ACC112 (cell line): ENCODE measurements around the gene TFF3.

Source experiments
- H2AFZ ChIP-seq: fragments of 200-600 bp; sonication (generic); one replicate; pipeline ENCODE4 v1.6.0; 2017; ENCODE audit warnings: antibody characterized with exemption, low read length; ENCODE audit not compliant: unreplicated experiment
- H3K27ac ChIP-seq: fragments of 200-600 bp; sonication (generic); 2 replicates; pipeline ENCODE4 v1.5.1; 2014; ENCODE audit warnings: low read depth, mild to moderate bottlenecking, antibody characterized with exemption, low read length, moderate library complexity
- H3K27me3 ChIP-seq: fragments of 200-600 bp; sonication (generic); 2 replicates; pipeline ENCODE4 v1.6.1; 2014; ENCODE audit warnings: mild to moderate bottlenecking, antibody characterized with exemption, low read length, moderate library complexity, mixed read lengths; ENCODE audit not compliant: insufficient read depth
- H3K36me3 ChIP-seq: fragments of 200-600 bp; sonication (generic); 2 replicates; pipeline ENCODE4 v1.6.1; 2016; ENCODE audit warnings: mild to moderate bottlenecking, antibody characterized with exemption, low read length, moderate library complexity, mixed read lengths; ENCODE audit not compliant: insufficient read depth
- H3K4me1 ChIP-seq: fragments of 200-600 bp; sonication (generic); one replicate; pipeline ENCODE4 v1.6.1; 2016; ENCODE audit warnings: low read length, mixed read lengths; ENCODE audit not compliant: insufficient read depth, unreplicated experiment, control insufficient read depth
- H3K4me3 ChIP-seq: fragments of 200-600 bp; sonication (generic); 2 replicates; pipeline ENCODE4 v1.5.1; 2014; ENCODE audit warnings: mild to moderate bottlenecking, low read depth, low read length
- H3K79me2 ChIP-seq: fragments of 200-600 bp; sonication (generic); one replicate; pipeline ENCODE4 v1.6.0; 2016; ENCODE audit warnings: low read length; ENCODE audit not compliant: control insufficient read depth, unreplicated experiment, insufficient read depth

The TFF3 gene

DNA sequence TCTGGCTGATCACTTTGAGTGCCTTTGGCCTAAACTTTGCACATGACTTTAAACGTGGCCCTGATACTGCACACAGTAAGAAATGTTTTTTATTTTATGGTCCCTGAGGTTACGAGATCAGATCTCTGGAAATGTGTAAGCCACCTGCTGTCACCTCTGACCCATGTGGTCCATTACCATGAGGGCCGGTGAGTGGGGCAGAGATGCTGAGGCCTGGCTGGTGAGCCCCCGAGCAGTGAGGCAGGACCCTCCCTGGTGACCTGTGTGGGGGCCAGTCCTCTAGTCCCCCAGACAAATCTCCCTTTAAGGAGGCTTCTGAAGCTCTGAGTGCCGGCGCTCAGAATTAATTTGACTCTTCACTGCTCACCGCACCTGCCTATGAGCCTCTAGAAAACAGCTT, 12.4 kb downstream of the TFF3 start:
- Histone ChIP-seq H3K79me2 (no peaks in the 10 kb centered on the region), H3K27me3 (peaks cover 75% of the 10 kb centered on the region), H3K4me3 (no peak overlapping the region), H3K27ac (no peak overlapping the region), H2AFZ (no peak overlapping the region), H3K36me3 (no peaks in the 10 kb centered on the region), H3K4me1 (no peaks in the 10 kb centered on the region)

DNA sequence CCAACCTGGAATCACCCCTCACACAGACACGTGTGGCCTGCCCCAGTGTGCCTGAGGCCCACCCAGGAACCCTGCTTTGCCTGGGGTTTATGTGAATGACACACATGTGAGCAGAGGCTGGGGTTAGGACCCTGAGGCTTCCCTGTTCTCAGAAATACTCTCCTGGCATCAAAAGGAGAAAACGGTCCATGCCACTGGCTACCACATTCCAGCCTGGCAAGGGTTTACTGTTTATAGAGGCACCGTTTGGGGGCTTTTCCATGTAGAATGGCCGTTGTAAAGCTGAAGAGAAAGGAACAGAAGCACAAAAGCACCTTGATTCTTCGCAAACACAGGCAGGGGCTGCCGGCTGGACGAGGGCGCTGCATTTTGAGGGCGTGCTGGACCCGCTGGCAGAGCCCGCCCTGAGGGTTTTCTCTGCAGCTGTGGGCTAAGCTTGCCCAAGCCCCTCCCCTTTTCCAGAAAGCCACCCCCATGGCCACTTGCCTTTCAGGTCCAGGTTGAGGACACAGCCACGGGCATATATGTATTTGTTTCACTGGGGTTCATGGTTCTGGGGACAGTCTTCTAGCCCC, 13.0 kb downstream of the TFF3 start:
- Histone ChIP-seq H3K27ac (no peak overlapping the region), H3K27me3 (peaks cover 75% of the 10 kb centered on the region), H2AFZ (no peak overlapping the region), H3K36me3 (no peaks in the 10 kb centered on the region), H3K79me2 (no peaks in the 10 kb centered on the region), H3K4me1 (no peaks in the 10 kb centered on the region), H3K4me3 (no peak overlapping the region)

DNA sequence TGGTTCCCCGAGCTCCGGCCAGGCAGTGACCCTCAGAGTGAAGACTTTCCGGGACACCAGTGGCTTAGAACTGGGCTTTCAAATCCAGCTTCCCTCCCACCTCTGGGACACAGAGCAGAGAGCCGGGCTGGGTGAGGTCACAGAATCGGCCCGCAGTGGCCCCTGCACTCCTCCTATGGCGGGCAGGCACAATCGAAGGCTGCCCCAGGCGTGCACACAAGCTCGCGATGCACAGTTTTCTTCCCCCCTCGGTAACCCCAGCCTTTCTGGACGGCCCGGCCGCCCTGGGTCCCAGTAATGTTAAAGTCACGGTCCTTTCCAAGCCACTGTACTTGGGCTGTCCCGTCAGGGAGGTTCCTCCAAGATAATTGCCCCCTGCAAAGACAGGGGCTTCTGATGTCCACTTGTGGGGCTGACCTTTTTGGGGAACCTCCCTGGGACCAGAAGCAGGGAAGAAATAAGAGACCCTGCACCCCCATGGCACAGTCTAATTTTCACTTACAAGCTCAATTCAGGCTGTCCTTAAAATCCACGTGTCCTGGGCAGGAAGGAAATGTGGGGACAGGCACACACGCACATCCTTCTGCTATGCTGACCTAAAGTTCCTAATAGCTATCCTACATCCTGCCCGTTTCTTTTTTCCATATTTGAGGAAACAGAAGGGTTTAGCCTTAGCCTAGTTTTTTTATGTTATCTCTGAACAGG, 13.7 kb downstream of the TFF3 start:
- Histone ChIP-seq H3K27ac (no peak overlapping the region), H3K27me3 (peaks cover 75% of the 10 kb centered on the region), H3K79me2 (no peaks in the 10 kb centered on the region), H3K4me1 (no peaks in the 10 kb centered on the region), H2AFZ (no peak overlapping the region), H3K4me3 (no peak overlapping the region), H3K36me3 (no peaks in the 10 kb centered on the region)

DNA sequence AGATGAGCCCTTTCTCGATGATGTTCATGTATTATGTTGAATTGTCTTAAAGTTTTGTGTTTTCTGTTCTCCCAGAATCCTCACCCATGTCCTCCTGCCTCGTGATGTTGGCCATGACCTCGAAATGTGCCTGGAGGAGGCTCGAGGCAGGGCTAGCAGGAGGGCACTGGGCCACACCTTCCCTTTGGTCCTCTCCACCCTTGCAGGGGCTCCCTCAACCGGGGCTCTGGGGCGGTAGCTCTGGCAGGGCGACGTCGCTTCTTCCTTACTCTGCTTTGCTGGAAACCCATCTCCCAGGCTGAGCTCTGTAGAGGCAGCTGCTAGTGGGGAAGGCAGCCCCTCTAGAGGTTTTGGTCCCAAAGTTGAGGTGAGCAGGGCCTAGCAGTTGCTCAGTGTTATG, 14.3 kb downstream of the TFF3 start:
- Histone ChIP-seq H3K27ac (no peak overlapping the region), H3K4me3 (no peak overlapping the region), H2AFZ (no peak overlapping the region), H3K36me3 (no peaks in the 10 kb centered on the region), H3K79me2 (no peaks in the 10 kb centered on the region), H3K4me1 (no peaks in the 10 kb centered on the region), H3K27me3 (peaks cover 74% of the 10 kb centered on the region)

DNA sequence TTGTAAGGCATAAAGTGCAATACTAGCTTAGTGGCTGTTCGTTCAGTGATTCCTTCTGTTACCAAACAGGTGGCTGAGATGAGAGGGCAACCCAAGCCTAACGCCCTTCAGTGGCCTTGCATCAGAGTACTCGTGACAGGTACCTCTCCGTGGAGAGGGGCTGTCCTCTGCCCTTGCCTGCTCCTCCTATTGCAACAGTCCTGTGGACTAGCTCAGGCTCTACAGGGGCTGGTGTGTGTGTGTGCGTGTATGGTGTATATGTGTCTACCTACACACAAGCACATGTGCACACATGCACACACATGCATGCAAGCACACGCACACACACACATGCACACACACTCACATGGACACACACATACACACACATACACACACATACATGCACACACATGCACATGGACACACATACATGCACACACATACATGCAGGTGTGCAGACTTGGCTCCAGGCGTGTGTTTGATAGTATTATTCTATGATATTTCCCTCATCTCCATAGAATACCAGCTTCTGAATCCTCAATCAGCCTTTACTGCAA, 15.1 kb downstream of the TFF3 start:
- Histone ChIP-seq H3K27me3 (peaks cover 81% of the 10 kb centered on the region), H3K27ac (no peak overlapping the region)

DNA sequence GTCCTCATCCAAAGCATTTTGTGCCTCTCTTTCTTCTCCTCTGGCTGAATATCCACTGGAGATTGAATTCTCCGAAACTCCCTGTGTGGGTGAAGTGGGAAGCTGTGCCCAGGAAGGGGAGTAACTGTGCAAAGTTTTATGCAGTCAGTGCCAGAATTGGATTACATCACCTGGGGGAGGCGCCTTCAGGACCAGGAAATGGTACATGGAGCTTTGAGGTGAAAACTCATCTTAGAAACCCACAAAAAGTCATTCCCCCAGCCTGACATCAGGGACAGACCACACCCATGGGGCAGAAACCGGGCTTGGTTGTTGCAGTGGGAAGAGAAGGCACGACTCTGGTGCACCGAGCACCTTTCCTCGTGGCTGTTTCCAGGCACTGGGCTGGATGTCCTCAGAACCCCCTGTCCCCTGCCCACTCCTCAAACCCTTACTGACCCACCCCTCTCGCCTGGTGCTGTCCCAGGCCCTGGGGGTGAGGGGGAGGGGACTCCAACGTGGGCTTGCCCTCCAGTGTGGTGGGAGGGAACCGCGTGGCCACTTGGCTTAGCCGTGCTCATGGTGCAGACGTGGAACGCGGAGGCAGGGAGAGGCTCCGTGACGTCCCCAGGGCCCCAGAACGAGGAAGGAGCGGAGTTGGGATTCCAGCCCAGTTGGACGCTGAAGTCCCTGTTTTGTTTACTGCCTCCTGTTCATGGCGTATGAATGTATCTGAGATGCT, 15.7 kb downstream of the TFF3 start:
- Histone ChIP-seq H3K79me2 (no peaks in the 10 kb centered on the region), H3K4me3 (no peak overlapping the region), H2AFZ (no peak overlapping the region), H3K27ac (no peak overlapping the region), H3K4me1 (no peaks in the 10 kb centered on the region), H3K27me3 (peaks cover 76% of the 10 kb centered on the region), H3K36me3 (no peaks in the 10 kb centered on the region)

More for the DNA sequence above, 15.1 kb downstream of the TFF3 start:
- Histone ChIP-seq H3K4me1 (no peaks in the 10 kb centered on the region), H3K4me3 (no peak overlapping the region), H2AFZ (no peak overlapping the region), H3K36me3 (no peaks in the 10 kb centered on the region), H3K79me2 (no peaks in the 10 kb centered on the region)

DNA sequence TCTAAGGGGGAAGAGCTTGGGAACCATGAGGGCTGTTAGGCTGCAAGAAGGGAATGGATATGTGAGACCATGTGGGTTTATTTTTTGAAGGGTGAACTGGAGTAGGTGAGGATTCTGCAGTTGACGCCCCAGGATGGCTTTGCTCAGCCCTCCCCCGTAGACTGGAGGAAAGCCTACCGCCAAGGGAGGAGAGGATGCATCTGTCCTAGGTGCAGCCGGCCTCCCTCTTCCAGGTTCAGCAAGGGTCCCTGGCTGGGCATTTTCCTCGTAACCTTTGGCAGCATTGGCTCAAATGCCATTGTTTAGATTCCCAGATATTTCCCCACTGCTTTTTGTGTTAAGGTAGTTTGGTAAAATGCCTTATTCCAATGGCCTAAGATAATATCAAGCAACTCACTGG, 16.6 kb downstream of the TFF3 start:
- Histone ChIP-seq H3K36me3 (no peaks in the 10 kb centered on the region), H2AFZ (no peak overlapping the region), H3K4me3 (no peak overlapping the region), H3K79me2 (no peaks in the 10 kb centered on the region), H3K27ac (no peak overlapping the region), H3K27me3 (peaks cover 68% of the 10 kb centered on the region), H3K4me1 (no peaks in the 10 kb centered on the region)

DNA sequence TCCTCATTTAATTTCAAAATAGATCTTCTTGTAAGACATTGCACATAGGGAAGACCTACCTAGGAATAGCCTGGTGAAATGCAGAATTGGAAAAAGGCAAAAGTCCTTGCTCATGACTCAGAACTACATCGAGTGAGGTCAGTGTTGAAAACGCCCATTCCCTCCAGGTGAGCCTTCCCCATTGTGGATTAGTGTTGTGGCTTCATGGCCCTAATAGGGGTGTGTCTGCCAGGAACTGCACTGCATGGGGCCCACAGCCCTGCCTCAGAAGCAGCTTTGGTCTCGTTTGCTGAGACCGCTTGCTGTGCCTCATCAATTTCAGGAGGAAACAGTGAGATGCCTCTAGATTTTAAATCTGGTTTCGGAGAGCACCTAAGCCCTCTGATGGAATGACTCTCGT, 17.0 kb downstream of the TFF3 start:
- Histone ChIP-seq H3K4me1 (no peaks in the 10 kb centered on the region), H3K36me3 (no peaks in the 10 kb centered on the region), H3K27ac (no peak overlapping the region), H2AFZ (no peak overlapping the region), H3K4me3 (no peak overlapping the region), H3K79me2 (no peaks in the 10 kb centered on the region), H3K27me3 (peaks cover 64% of the 10 kb centered on the region)

DNA sequence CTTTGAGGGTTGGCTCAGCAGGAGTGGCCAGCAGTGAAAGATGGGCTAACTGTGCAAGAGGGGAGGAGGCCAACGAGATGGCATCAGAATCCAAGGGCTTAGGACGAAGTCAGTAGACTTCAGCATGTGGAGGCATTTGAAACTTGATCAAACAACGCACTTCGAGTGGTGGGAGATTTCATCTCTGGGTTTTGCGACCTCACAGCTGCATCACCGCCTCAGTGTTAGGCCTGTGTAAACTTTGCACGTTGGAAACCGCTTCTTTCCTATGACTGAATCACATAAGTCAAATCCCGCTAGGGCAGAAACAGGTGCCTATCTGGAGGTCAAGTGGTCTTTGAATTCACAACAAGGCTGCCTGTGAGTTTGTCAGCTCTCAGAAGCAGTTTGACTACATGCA, 17.8 kb downstream of the TFF3 start:
- Histone ChIP-seq H3K79me2 (no peaks in the 10 kb centered on the region), H2AFZ (no peak overlapping the region), H3K36me3 (no peaks in the 10 kb centered on the region), H3K4me3 (no peak overlapping the region), H3K27me3 (peaks cover 57% of the 10 kb centered on the region), H3K27ac (no peak overlapping the region), H3K4me1 (no peaks in the 10 kb centered on the region)

DNA sequence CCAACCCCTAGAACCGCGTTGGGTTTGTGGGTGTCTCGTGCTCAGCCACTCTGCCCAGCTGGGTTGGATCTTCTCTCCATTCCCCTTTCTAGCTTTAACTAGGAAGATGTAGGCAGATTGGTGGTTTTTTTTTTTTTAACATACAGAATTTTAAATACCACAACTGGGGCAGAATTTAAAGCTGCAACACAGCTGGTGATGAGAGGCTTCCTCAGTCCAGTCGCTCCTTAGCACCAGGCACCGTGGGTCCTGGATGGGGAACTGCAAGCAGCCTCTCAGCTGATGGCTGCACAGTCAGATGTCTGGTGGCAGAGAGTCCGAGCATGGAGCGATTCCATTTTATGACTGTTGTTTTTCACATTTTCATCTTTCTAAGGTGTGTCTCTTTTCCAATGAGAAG, 18.7 kb downstream of the TFF3 start:
- Histone ChIP-seq H3K79me2 (no peaks in the 10 kb centered on the region), H2AFZ (no peak overlapping the region), H3K36me3 (no peaks in the 10 kb centered on the region), H3K27ac (no peak overlapping the region), H3K4me1 (no peaks in the 10 kb centered on the region), H3K27me3 (peaks cover 56% of the 10 kb centered on the region), H3K4me3 (no peak overlapping the region)

DNA sequence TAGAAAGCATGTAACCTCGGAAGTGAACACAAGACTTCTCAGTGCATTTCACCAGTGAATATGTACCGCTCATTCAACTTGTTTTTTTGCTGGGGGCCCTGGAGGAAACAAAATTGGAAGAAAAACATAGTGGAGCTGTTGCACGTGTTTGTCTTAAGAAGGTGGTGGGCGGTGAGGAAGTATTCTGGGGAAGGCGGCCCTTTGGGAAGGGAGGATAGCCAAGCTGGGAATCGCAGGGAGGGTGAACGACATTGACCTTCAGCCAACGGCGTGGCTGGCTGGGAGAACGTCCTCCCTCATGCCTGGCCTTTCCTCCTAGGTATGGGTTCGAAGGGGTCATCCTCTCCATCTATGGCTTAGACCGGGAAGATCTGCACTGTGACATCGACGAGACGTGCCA, 19.4 kb downstream of the TFF3 start:
- Histone ChIP-seq H3K27ac (no peak overlapping the region), H3K36me3 (no peaks in the 10 kb centered on the region), H3K79me2 (no peaks in the 10 kb centered on the region), H3K4me3 (no peak overlapping the region), H3K4me1 (no peaks in the 10 kb centered on the region), H2AFZ (no peak overlapping the region), H3K27me3 (peaks cover 49% of the 10 kb centered on the region)
